KMS-11 (cell line): Measurements from ENCODE around the gene GTPBP1.
A peak's percentile ranks its signal among the peaks of the same experiment; 100 is the strongest.

Source experiments
- H2AFZ ChIP-seq: fragments of 200-600 bp; sonication (generic); 2 replicates; pipeline ENCODE4 v1.6.1; 2016; ENCODE audit warnings: antibody characterized with exemption, mixed run types, low read depth
- H3K27ac ChIP-seq: fragments of 200-600 bp; sonication (generic); 2 replicates; pipeline ENCODE4 v1.6.1; 2016; ENCODE audit warnings: mild to moderate bottlenecking, mixed run types
- H3K27me3 ChIP-seq: fragments of 200-600 bp; sonication (generic); 2 replicates; pipeline ENCODE4 v1.6.1; 2017; ENCODE audit warnings: mild to moderate bottlenecking, low read depth, mixed run types, moderate library complexity; ENCODE audit not compliant: insufficient read depth
- H3K36me3 ChIP-seq: fragments of 200-600 bp; sonication (generic); 2 replicates; pipeline ENCODE4 v1.6.1; 2017; ENCODE audit warnings: mild to moderate bottlenecking, mixed run types; ENCODE audit not compliant: insufficient read depth
- H3K4me1 ChIP-seq: fragments of 200-600 bp; sonication (generic); 2 replicates; pipeline ENCODE4 v1.6.1; 2016; ENCODE audit warnings: mild to moderate bottlenecking, low read depth, mixed run types; ENCODE audit not compliant: poor library complexity, severe bottlenecking
- H3K4me2 ChIP-seq: fragments of 200-600 bp; sonication (generic); 2 replicates; pipeline ENCODE4 v1.7.0; 2016; ENCODE audit warnings: mild to moderate bottlenecking, mixed run types
- H3K4me3 ChIP-seq: fragments of 200-600 bp; sonication (generic); IDR thresholded peaks from 2 replicates; pipeline ENCODE4 v1.6.1; 2017; ENCODE audit warnings: low read depth, low read length, mixed read lengths; ENCODE audit not compliant: insufficient read depth
- H3K79me2 ChIP-seq: fragments of 200-600 bp; sonication (generic); 2 replicates; pipeline ENCODE4 v1.6.1; 2016; ENCODE audit warnings: low read depth, mixed run types; ENCODE audit not compliant: insufficient read depth
- H3K9ac ChIP-seq: fragments of 200-600 bp; sonication (generic); 2 replicates; pipeline ENCODE4 v1.6.1; 2016; ENCODE audit warnings: mild to moderate bottlenecking, mixed run types
- H4K20me1 ChIP-seq: fragments of 200-600 bp; sonication (generic); 2 replicates; pipeline ENCODE4 v1.6.1; 2016; ENCODE audit warnings: mild to moderate bottlenecking, mixed run types; ENCODE audit not compliant: insufficient read depth
- CTCF ChIP-seq: fragments of 200-600 bp; sonication (generic); conservative IDR thresholded peaks from 2 replicates; pipeline ENCODE4 v1.6.1; 2017; ENCODE audit warnings: low read depth, mild to moderate bottlenecking, antibody characterized with exemption, low read length, moderate library complexity, mixed read lengths

The GTPBP1 gene

GRCh38 chr22:38706901-38707195 lies 1.1 kb downstream of the GTPBP1 start:
- Histone ChIP-seq H3K9ac (peak overlapping the region; percentile 88), H4K20me1 (peaks cover 8% of the 10 kb centered on the region), H3K4me3 (peak overlapping the region; percentile 48), H3K27ac (peak overlapping the region; percentile 75; the same call in 1 of the 2 replicates), H2AFZ (no peak overlapping the region), H3K79me2 (peaks cover 56% of the 10 kb centered on the region), H3K4me2 (peak overlapping the region; percentile 82), H3K36me3 (0 out of 2 replicates have a peak, but pooled peaks cover 3% of the 10 kb centered on the region), H3K4me1 (peaks cover 31% of the 10 kb centered on the region), H3K27me3 (no peaks in the 10 kb centered on the region)
- no peak for TF ChIP-seq CTCF

GRCh38 chr22:38707346-38707745 lies 1.6 kb downstream of the GTPBP1 start:
- no peak overlapping the region for H2AFZ ChIP-seq
- peak overlapping the region; percentile 88; the same call in 1 of the 2 replicates for H3K9ac ChIP-seq
- peaks cover 30% of the 10 kb centered on the region for H3K4me1 ChIP-seq
- H4K20me1 ChIP-seq: peaks cover 8% of the 10 kb centered on the region
- peak overlapping the region; percentile 82 for H3K4me2 ChIP-seq
- H3K36me3 ChIP-seq: 0 out of 2 replicates have a peak, but pooled peaks cover 3% of the 10 kb centered on the region
- H3K79me2 ChIP-seq: peaks cover 61% of the 10 kb centered on the region
- no peak for TF ChIP-seq CTCF
- H3K4me3 ChIP-seq: peak overlapping the region; percentile 48
- no peaks in the 10 kb centered on the region for H3K27me3 ChIP-seq
- H3K27ac ChIP-seq: peak overlapping the region; percentile 75; the same call in 1 of the 2 replicates

- Histone ChIP-seq H2AFZ (no peak overlapping the region), H3K27me3 (no peaks in the 10 kb centered on the region), H3K9ac (no peak overlapping the region), H3K27ac (no peak overlapping the region), H3K4me3 (no peak overlapping the region), H3K79me2 (peaks cover 66% of the 10 kb centered on the region), H3K36me3 (0 out of 2 replicates have a peak, but pooled peaks cover 3% of the 10 kb centered on the region), H3K4me2 (peak overlapping the region; percentile 82), H4K20me1 (peaks cover 8% of the 10 kb centered on the region), H3K4me1 (peaks cover 30% of the 10 kb centered on the region)
- TF ChIP-seq CTCF: no peak
Observed at GRCh38 chr22:38707984-38708383, 2.2 kb downstream of the GTPBP1 start.

- Histone ChIP-seq H2AFZ (no peak overlapping the region), H3K4me2 (no peak overlapping the region), H3K4me3 (no peak overlapping the region), H3K4me1 (peaks cover 29% of the 10 kb centered on the region), H3K36me3 (0 out of 2 replicates have a peak, but pooled peaks cover 3% of the 10 kb centered on the region), H3K9ac (no peak overlapping the region), H4K20me1 (peaks cover 8% of the 10 kb centered on the region), H3K79me2 (peaks cover 79% of the 10 kb centered on the region), H3K27ac (no peak overlapping the region), H3K27me3 (no peaks in the 10 kb centered on the region)
- no peak for TF ChIP-seq CTCF
Observed at GRCh38 chr22:38709306-38709705, 3.6 kb downstream of the GTPBP1 start.

GRCh38 chr22:38710351-38710750 lies 4.6 kb downstream of the GTPBP1 start:
- Histone ChIP-seq H3K36me3 (0 out of 2 replicates have a peak, but pooled peaks cover 3% of the 10 kb centered on the region), H3K27ac (no peak overlapping the region), H3K4me1 (peaks cover 23% of the 10 kb centered on the region), H3K4me3 (no peak overlapping the region), H2AFZ (no peak overlapping the region), H4K20me1 (peaks cover 8% of the 10 kb centered on the region), H3K4me2 (no peak overlapping the region), H3K79me2 (peaks cover 89% of the 10 kb centered on the region), H3K9ac (no peak overlapping the region), H3K27me3 (no peaks in the 10 kb centered on the region)
- no peak for TF ChIP-seq CTCF
